Urinary bladder (tissue), 4 donors: ENCODE measurements around the gene PHF19. TPM values are rescaled to one million over a fixed set of nuclear protein-coding genes. Genes with fewer than 3 reads are reported as not detected.

Source experiments
- DNase-seq: peaks from one replicate; pipeline ENCODE4 v3.0.0-alpha.2; 2015; ENCODE audit errors: extremely low spot score
- H3K27ac ChIP-seq: one replicate; pipeline ENCODE4 v1.5.1; 2013; ENCODE audit warnings: low read depth, mild to moderate bottlenecking, moderate library complexity
- H3K36me3 ChIP-seq: one replicate; pipeline ENCODE4 v1.6.1; 2013; ENCODE audit warnings: mild to moderate bottlenecking, moderate library complexity; ENCODE audit not compliant: insufficient read depth
- H3K4me1 ChIP-seq: one replicate; pipeline ENCODE4 v1.6.1; 2013; ENCODE audit warnings: mild to moderate bottlenecking, moderate library complexity; ENCODE audit not compliant: insufficient read depth
- H3K4me3 ChIP-seq: one replicate; pipeline ENCODE4 v1.5.1; 2013; ENCODE audit warnings: low read depth, low read length
- WGBS: extraction: QIAGEN DNeasy Blood & Tissue Kit; methylation state at CpG from one replicate; pipeline ENCODE4 v1.1.7; 2013; 5-methylcytosine and 5-hydroxymethylcytosine counted together
- polyA plus RNA-seq: library from polyadenylated mRNA; stranded (reverse); fragments of 200-250 nt; gene quantifications from one replicate; pipeline ENCODE4 v1.2.3, GENCODE V29; 2013
- total RNA-seq: library from RNA; depleted of rRNA; stranded (reverse); fragments of >200 nt; gene quantifications from one replicate; pipeline ENCODE4 v1.2.3, GENCODE V29; 2014
- donor health status: healthy with polysubstance abuse.
- donor health status: healthy.

PHF19 gene
- total and polyA plus RNA-seq, 2 donors, result 36.6 to 44.6 TPM

- DNase-seq, result no peak
- 3% methylated on average over 63 of the region's 63 CpGs for WGBS
Observed at GRCh38 chr9:120877276-120878034, 467 bp upstream of the PHF19 start.

GRCh38 chr9:120875954-120876841 is 790 bp downstream of the PHF19 start:
- H3K36me3 ChIP-seq, result no peaks in the 10 kb centered on the region
- H3K4me3 ChIP-seq, result peak overlapping the region; percentile 81
- H3K27ac ChIP-seq, result peak overlapping the region; percentile 95
- 2% methylated on average over 65 of the region's 65 CpGs for WGBS
- DNase-seq, result no peak
- H3K4me1 ChIP-seq, result no peaks in the 10 kb centered on the region

More at GRCh38 chr9:120877276-120878034, 467 bp upstream of the PHF19 start:
- Histone ChIP-seq H3K4me3 (peak overlapping the region; percentile 81), H3K36me3 (no peaks in the 10 kb centered on the region), H3K4me1 (no peaks in the 10 kb centered on the region), H3K27ac (peak overlapping the region; percentile 72)

- H3K4me3 ChIP-seq, result no peak overlapping the region
- H3K36me3 ChIP-seq, result no peaks in the 10 kb centered on the region
- no peak for DNase-seq
- 58% methylated on average over 7 of the region's 7 CpGs for WGBS
- peak overlapping the region; percentile 95 for H3K27ac ChIP-seq
- no peaks in the 10 kb centered on the region for H3K4me1 ChIP-seq
Observed at GRCh38 chr9:120875643-120875953, 1.4 kb downstream of the PHF19 start.

GRCh38 chr9:120875195-120875565 is 1.8 kb downstream of the PHF19 start:
- 77% methylated on average over 4 of the region's 4 CpGs for WGBS
- H3K4me3 ChIP-seq, result no peak overlapping the region
- H3K27ac ChIP-seq, result peak overlapping the region; percentile 95
- no peaks in the 10 kb centered on the region for H3K4me1 ChIP-seq
- DNase-seq, result no peak
- H3K36me3 ChIP-seq, result no peaks in the 10 kb centered on the region

- Histone ChIP-seq H3K36me3 (no peaks in the 10 kb centered on the region), H3K27ac (no peak overlapping the region), H3K4me3 (no peak overlapping the region), H3K4me1 (no peaks in the 10 kb centered on the region)
- no peak for DNase-seq
- WGBS, result 89% methylated on average over 10 of the region's 10 CpGs
Observed at GRCh38 chr9:120874226-120875194, 2.5 kb downstream of the PHF19 start.

GRCh38 chr9:120873512-120873911 is 3.5 kb downstream of the PHF19 start:
- Histone ChIP-seq H3K4me1 (no peaks in the 10 kb centered on the region), H3K27ac (no peak overlapping the region), H3K4me3 (no peak overlapping the region), H3K36me3 (no peaks in the 10 kb centered on the region)
- 75% methylated on average over 4 of the region's 4 CpGs for WGBS
- no peak for DNase-seq

GRCh38 chr9:120872791-120873502 is 4.0 kb downstream of the PHF19 start:
- Histone ChIP-seq H3K4me3 (no peak overlapping the region), H3K4me1 (no peaks in the 10 kb centered on the region), H3K27ac (no peak overlapping the region), H3K36me3 (no peaks in the 10 kb centered on the region)
- 96% methylated on average over 3 of the region's 3 CpGs for WGBS
- DNase-seq, result no peak

GRCh38 chr9:120870206-120870605 is 6.8 kb downstream of the PHF19 start:
- Histone ChIP-seq H3K4me1 (no peaks in the 10 kb centered on the region), H3K4me3 (no peak overlapping the region), H3K27ac (no peak overlapping the region), H3K36me3 (no peaks in the 10 kb centered on the region)
- 87% methylated on average over 9 of the region's 9 CpGs for WGBS
- DNase-seq, result no peak

- Histone ChIP-seq H3K36me3 (no peaks in the 10 kb centered on the region), H3K27ac (no peak overlapping the region), H3K4me3 (no peak overlapping the region), H3K4me1 (no peaks in the 10 kb centered on the region)
- DNase-seq, result no peak
- 88% methylated on average over 10 of the region's 10 CpGs for WGBS
Observed at GRCh38 chr9:120869726-120870125, 7.3 kb downstream of the PHF19 start.

GRCh38 chr9:120869360-120869687 is 7.7 kb downstream of the PHF19 start:
- WGBS, result 32% methylated on average over 10 of the region's 10 CpGs
- Histone ChIP-seq H3K4me1 (no peaks in the 10 kb centered on the region), H3K27ac (peak overlapping the region; percentile 63), H3K36me3 (no peaks in the 10 kb centered on the region), H3K4me3 (peak overlapping the region; percentile 16)
- no peak for DNase-seq

GRCh38 chr9:120868676-120869359 is 8.2 kb downstream of the PHF19 start:
- 6% methylated on average over 52 of the region's 52 CpGs for WGBS
- peak overlapping the region; percentile 78 for H3K27ac ChIP-seq
- H3K4me3 ChIP-seq, result peak overlapping the region; percentile 23
- peak; percentile 76 for DNase-seq
- no peaks in the 10 kb centered on the region for H3K36me3 ChIP-seq
- no peaks in the 10 kb centered on the region for H3K4me1 ChIP-seq

- no peaks in the 10 kb centered on the region for H3K4me1 ChIP-seq
- WGBS, result 25% methylated on average over 11 of the region's 11 CpGs
- H3K4me3 ChIP-seq, result peak overlapping the region; percentile 23
- no peak for DNase-seq
- peaks cover 2% of the 10 kb centered on the region for H3K36me3 ChIP-seq
- peak overlapping the region; percentile 78 for H3K27ac ChIP-seq
Observed at GRCh38 chr9:120868339-120868675, 8.7 kb downstream of the PHF19 start.
